Activated naive CD4-positive, alpha-beta T cell treated with anti-CD3 and anti-CD28 coated beads for 36 hours (primary cell): ENCODE data around the gene ARHGAP42. TPM values are rescaled to one million over a fixed set of nuclear protein-coding genes. Genes with fewer than 3 reads are reported as not detected.

ENCODE experiments used
- CTCF ChIA-PET: fragments of 350-600 bp; sonication (Branson Sonifier 250); formaldehyde crosslinking; loops from one replicate; lab custom pipeline; 2021; ENCODE audit warnings: antibody characterized with exemption; lab: Charles Lee
- DNase-seq: peaks from one replicate; pipeline ENCODE4 v3.0.0-alpha.2; 2020
- H3K27ac Mint-ChIP-seq: one replicate; pipeline ENCODE4 v1.8.0; 2021; ENCODE audit warnings: mild to moderate bottlenecking, mixed read lengths
- H3K27me3 Mint-ChIP-seq: one replicate; pipeline ENCODE4 v1.8.0; 2021; ENCODE audit warnings: low read depth, mixed read lengths
- H3K36me3 Mint-ChIP-seq: one replicate; pipeline ENCODE4 v1.8.0; 2021; ENCODE audit warnings: low read depth, mixed read lengths
- H3K4me1 Mint-ChIP-seq: one replicate; pipeline ENCODE4 v1.8.0; 2021; ENCODE audit warnings: low read depth, mixed read lengths
- H3K4me3 Mint-ChIP-seq: one replicate; pipeline ENCODE4 v1.8.0; 2021; ENCODE audit warnings: mild to moderate bottlenecking, moderate library complexity, mixed read lengths
- H3K9me3 Mint-ChIP-seq: one replicate; pipeline ENCODE4 v1.8.0; 2021; ENCODE audit warnings: mixed read lengths
- intact Hi-C: fragments of 100-400 bp; cut with micrococcal nuclease; formaldehyde crosslinking; loops from one replicate; pipeline ENCODE4 v1.15.1; 2023
- total RNA-seq, 2 experiments: library from RNA; stranded (reverse); gene quantifications; one replicate each; pipeline ENCODE4 v1.2.3, GENCODE V29; 2021

ARHGAP42 gene
- total RNA-seq, 2 experiments from 2014 or later: not detected

DNA sequence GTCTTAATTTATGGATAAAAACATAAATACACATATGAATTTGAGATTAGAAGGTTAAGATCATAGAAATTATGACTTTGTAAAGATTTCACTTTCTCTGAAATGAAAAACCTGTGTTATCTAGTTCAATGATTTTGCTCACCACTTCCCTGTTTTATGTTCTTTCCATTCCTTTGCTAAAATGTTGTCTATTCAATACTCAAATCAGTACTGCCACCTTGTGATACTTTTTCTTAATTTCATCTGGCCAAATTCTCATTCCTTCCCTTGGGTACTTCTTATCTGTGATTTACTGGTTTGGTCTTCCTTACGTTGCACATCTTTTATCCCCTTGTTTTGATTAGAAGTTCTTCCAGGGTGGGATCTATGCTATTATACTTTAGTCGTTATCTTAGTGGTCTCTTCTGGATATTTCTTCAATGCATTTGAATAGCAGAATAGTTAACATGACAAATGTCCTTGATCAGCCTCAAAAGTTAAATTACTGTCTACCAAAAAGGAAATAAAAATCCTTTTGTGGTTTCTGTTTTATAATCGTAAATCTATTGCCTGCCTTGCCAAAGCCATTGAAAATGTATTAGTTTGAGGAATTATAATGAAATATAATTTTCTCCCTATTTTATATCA lies 245.5 kb downstream of the ARHGAP42 start:
- no peak for DNase-seq
- no peaks in the 10 kb centered on the region for H3K9me3 Mint-ChIP-seq
- H3K27ac Mint-ChIP-seq: no peak overlapping the region
- no peak overlapping the region for H3K4me3 Mint-ChIP-seq
- CTCF ChIA-PET: no interaction called here
- intact Hi-C loops: loop anchor here (5.0 kb wide), 1 partner anchor 1910 kb away; the partner anchor contains the start of gene CNTN5
- no peaks in the 10 kb centered on the region for H3K27me3 Mint-ChIP-seq
- H3K4me1 Mint-ChIP-seq: no peaks in the 10 kb centered on the region
- H3K36me3 Mint-ChIP-seq: no peaks in the 10 kb centered on the region

GRCh38 chr11:100936781-100937180 lies 249.7 kb downstream of the ARHGAP42 start:
- Mint-ChIP-seq H3K27ac (no peak overlapping the region), H3K27me3 (no peaks in the 10 kb centered on the region), H3K4me1 (no peaks in the 10 kb centered on the region), H3K36me3 (no peaks in the 10 kb centered on the region), H3K4me3 (no peak overlapping the region), H3K9me3 (no peaks in the 10 kb centered on the region)
- intact Hi-C loops: no loop called here
- CTCF ChIA-PET: interaction anchor here (0.8 kb wide), 1 partner anchor 25 kb away, joined by 3 read pairs; no protein-coding TSS in a partner anchor
- DNase-seq: no peak

DNA sequence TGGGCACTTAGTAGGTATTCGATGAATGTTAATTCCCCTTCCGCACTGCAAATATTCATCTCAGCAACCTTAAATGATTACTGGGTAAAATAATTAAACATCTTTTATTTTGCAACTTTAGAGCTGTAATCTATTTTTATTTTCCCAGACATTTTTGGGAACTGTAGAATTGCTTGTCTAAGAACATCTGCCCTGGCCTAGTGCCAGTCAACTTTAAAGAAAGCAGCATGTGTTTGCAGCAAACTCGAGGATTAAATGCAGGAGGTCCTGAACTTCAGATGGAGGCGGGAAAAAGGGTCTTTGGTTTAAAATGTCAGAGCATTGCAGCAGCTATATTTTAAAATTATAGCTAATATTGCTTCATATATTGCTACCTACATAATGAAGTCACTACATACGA lies 252.5 kb downstream of the ARHGAP42 start:
- intact Hi-C loops: no loop called here
- H3K27ac Mint-ChIP-seq: no peak overlapping the region
- H3K4me3 Mint-ChIP-seq: no peak overlapping the region
- CTCF ChIA-PET: no interaction called here
- no peaks in the 10 kb centered on the region for H3K9me3 Mint-ChIP-seq
- no peaks in the 10 kb centered on the region for H3K4me1 Mint-ChIP-seq
- no peaks in the 10 kb centered on the region for H3K27me3 Mint-ChIP-seq
- no peak for DNase-seq
- H3K36me3 Mint-ChIP-seq: no peaks in the 10 kb centered on the region

- H3K9me3 Mint-ChIP-seq: no peaks in the 10 kb centered on the region
- no peak overlapping the region for H3K4me3 Mint-ChIP-seq
- CTCF ChIA-PET: no interaction called here
- intact Hi-C loops: no loop called here
- H3K36me3 Mint-ChIP-seq: no peaks in the 10 kb centered on the region
- H3K27me3 Mint-ChIP-seq: no peaks in the 10 kb centered on the region
- H3K27ac Mint-ChIP-seq: no peak overlapping the region
- no peaks in the 10 kb centered on the region for H3K4me1 Mint-ChIP-seq
- no peak for DNase-seq
These were observed 253.0 kb downstream of the ARHGAP42 start for GRCh38 chr11:100940111-100940510.

DNA sequence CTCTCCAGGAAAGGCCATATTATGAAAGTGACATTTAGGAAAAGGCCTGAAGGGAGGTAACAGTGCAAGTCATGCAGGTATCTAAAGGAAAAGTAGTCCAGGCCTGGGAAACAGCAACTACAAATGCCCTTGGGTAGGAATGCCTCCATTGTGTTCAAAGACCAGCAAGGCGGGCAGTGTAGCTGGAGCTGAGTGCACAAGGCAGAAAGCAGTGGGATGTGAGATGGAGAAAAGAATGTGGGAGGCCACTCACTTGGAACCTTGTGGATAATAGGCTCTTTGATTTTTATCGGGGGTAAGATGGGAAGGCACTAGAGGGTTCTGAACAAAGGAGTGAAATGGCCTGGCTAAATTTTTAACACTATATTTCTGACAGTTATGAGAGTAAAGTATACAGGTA lies 253.9 kb downstream of the ARHGAP42 start:
- DNase-seq: no peak
- no peaks in the 10 kb centered on the region for H3K36me3 Mint-ChIP-seq
- no peaks in the 10 kb centered on the region for H3K4me1 Mint-ChIP-seq
- no peaks in the 10 kb centered on the region for H3K27me3 Mint-ChIP-seq
- no peak overlapping the region for H3K4me3 Mint-ChIP-seq
- H3K27ac Mint-ChIP-seq: no peak overlapping the region
- intact Hi-C loops: no loop called here
- CTCF ChIA-PET: no interaction called here
- H3K9me3 Mint-ChIP-seq: no peaks in the 10 kb centered on the region

DNA sequence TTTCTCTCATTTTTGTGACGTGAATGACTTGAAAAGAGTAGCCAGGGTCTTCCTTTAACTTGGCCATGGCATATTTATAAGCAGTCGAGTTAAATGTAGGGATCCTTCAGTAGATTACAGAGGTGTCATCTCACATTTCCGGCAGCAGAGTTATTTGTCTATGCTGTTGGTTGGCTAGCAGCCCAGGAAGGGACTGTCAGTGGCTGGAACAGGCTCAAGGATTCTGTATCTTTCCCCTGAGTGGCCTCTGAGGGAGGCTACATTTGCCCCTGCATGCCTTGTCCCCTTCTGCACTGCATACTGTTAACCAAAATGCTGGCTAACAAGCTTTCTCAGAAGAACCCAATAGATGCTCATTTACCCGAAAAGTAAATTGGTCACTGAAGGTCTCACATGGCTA lies 254.9 kb downstream of the ARHGAP42 start:
- intact Hi-C loops: no loop called here
- H3K36me3 Mint-ChIP-seq: no peaks in the 10 kb centered on the region
- H3K4me1 Mint-ChIP-seq: no peaks in the 10 kb centered on the region
- H3K27ac Mint-ChIP-seq: no peak overlapping the region
- H3K9me3 Mint-ChIP-seq: no peaks in the 10 kb centered on the region
- H3K4me3 Mint-ChIP-seq: no peak overlapping the region
- DNase-seq: no peak
- CTCF ChIA-PET: no interaction called here
- no peaks in the 10 kb centered on the region for H3K27me3 Mint-ChIP-seq

- Mint-ChIP-seq H3K4me3 (no peak overlapping the region), H3K36me3 (no peaks in the 10 kb centered on the region), H3K27ac (no peak overlapping the region), H3K9me3 (no peaks in the 10 kb centered on the region), H3K27me3 (no peaks in the 10 kb centered on the region), H3K4me1 (no peaks in the 10 kb centered on the region)
- intact Hi-C loops: no loop called here
- CTCF ChIA-PET: no interaction called here
- DNase-seq: no peak
These were observed 261.8 kb downstream of the ARHGAP42 start for GRCh38 chr11:100948936-100949335.

DNA sequence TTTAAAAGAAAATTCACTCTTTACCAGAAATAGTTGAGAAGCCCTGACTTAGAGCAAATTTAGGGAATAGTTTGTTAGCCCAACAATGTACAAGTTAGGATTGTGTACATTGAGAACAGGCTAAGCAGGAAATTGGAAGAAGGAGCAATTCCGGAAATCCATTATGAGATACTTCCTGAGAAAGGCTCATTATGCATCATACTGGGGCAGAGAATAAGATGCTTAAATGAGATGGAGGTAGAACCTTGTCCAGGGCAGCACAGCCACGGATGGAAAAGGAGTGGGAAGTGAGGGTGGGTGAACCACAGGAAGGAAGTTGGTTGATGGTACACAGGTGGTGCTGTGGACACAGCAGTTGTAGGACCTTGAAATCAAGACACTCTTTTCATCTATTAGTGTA lies 262.4 kb downstream of the ARHGAP42 start:
- Mint-ChIP-seq H3K36me3 (no peaks in the 10 kb centered on the region), H3K4me1 (no peaks in the 10 kb centered on the region), H3K27ac (no peak overlapping the region), H3K9me3 (no peaks in the 10 kb centered on the region), H3K27me3 (no peaks in the 10 kb centered on the region), H3K4me3 (no peak overlapping the region)
- DNase-seq: no peak
- intact Hi-C loops: no loop called here
- CTCF ChIA-PET: no interaction called here

DNA sequence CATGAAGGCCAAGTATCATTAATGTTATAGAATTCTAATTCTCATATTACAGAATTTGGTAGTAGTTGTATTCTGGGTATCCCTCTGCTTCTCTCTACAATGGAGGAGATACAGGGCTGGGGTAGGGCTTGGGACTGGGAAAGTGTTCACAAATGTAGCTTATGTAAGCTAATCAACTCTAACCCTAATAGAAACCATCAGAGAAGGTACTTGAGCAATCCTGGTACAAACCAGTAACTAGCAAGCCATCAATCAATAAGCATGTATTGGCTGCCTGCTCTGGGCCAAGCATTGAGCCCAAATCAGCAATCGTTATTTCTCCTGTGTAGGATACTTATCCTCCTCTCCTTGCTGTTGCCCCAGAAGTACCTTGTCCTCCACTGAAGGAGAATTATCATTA lies 268.2 kb downstream of the ARHGAP42 start:
- intact Hi-C loops: no loop called here
- CTCF ChIA-PET: no interaction called here

GRCh38 chr11:100956351-100956750 lies 269.3 kb downstream of the ARHGAP42 start:
- no peak overlapping the region for H3K27ac Mint-ChIP-seq
- intact Hi-C loops: no loop called here
- H3K36me3 Mint-ChIP-seq: no peaks in the 10 kb centered on the region
- no peaks in the 10 kb centered on the region for H3K4me1 Mint-ChIP-seq
- no peak overlapping the region for H3K4me3 Mint-ChIP-seq
- DNase-seq: no peak
- CTCF ChIA-PET: no interaction called here
- peaks cover 1% of the 10 kb centered on the region for H3K9me3 Mint-ChIP-seq
- H3K27me3 Mint-ChIP-seq: no peaks in the 10 kb centered on the region

More for the DNA sequence above, 268.2 kb downstream of the ARHGAP42 start:
- Mint-ChIP-seq H3K4me3 (no peak overlapping the region), H3K27me3 (no peaks in the 10 kb centered on the region), H3K9me3 (peaks cover 1% of the 10 kb centered on the region), H3K4me1 (no peaks in the 10 kb centered on the region), H3K27ac (no peak overlapping the region), H3K36me3 (no peaks in the 10 kb centered on the region)
- no peak for DNase-seq

- Mint-ChIP-seq H3K4me3 (no peak overlapping the region), H3K27ac (no peak overlapping the region), H3K4me1 (no peaks in the 10 kb centered on the region), H3K27me3 (no peaks in the 10 kb centered on the region), H3K9me3 (peaks cover 1% of the 10 kb centered on the region), H3K36me3 (no peaks in the 10 kb centered on the region)
- CTCF ChIA-PET: no interaction called here
- intact Hi-C loops: no loop called here
- DNase-seq: no peak
These were observed 270.4 kb downstream of the ARHGAP42 start for GRCh38 chr11:100957499-100957898.

DNA sequence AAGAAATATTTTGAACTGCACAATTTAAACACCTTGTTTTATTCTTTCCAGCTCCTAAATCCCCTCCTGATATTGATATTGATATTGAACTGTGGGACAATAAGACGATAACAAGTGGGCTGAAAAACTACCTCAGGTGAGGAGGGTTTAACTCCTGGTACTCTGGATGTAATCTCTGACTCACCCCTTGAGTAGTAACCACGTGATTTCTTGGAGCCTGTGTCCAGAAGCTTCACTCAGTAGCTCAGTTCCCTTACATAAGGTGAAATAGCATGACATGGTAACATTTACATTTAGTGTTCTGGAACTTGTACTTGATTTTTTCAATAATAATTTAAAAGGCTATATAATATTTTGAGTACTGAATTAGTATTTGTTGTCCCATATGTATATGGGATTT lies 274.5 kb downstream of the ARHGAP42 start:
- Mint-ChIP-seq H3K4me3 (no peak overlapping the region), H3K27ac (no peak overlapping the region), H3K9me3 (peaks cover 1% of the 10 kb centered on the region), H3K4me1 (no peaks in the 10 kb centered on the region), H3K36me3 (no peaks in the 10 kb centered on the region), H3K27me3 (no peaks in the 10 kb centered on the region)
- DNase-seq: no peak
- CTCF ChIA-PET: no interaction called here
- intact Hi-C loops: no loop called here

DNA sequence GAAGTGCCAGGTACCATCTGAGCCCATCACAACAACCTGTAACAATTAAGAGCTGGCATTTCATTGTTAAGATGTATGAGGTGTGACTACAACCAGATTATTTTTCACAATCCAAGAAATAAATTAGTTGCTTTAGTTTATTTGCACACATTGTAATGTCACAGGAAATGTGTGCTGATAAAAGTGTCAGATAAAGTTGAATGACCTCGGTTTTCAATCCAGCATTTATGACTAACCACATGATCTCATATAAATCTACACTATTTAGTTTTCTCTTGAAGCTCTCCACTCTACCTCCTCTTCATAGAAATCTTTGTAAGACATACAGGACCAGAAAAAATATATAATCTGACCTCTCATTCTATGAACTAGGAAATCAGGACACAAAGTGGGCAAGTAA lies 276.3 kb downstream of the ARHGAP42 start:
- no peak for DNase-seq
- intact Hi-C loops: no loop called here
- peaks cover 1% of the 10 kb centered on the region for H3K9me3 Mint-ChIP-seq
- no peaks in the 10 kb centered on the region for H3K36me3 Mint-ChIP-seq
- no peaks in the 10 kb centered on the region for H3K4me1 Mint-ChIP-seq
- H3K27me3 Mint-ChIP-seq: no peaks in the 10 kb centered on the region
- no peak overlapping the region for H3K4me3 Mint-ChIP-seq
- CTCF ChIA-PET: no interaction called here
- no peak overlapping the region for H3K27ac Mint-ChIP-seq
